Activated CD8-positive, alpha-beta memory T cell treated with anti-CD3 and anti-CD28 coated beads, Interleukin-2, amount 10 ng/mL, durations not matched to agents 7 days and 5 days (primary cell): ENCODE data around the gene MED12L. TPM values are rescaled to one million over a fixed set of nuclear protein-coding genes. Genes with fewer than 3 reads are reported as not detected.
"Not testable (repeated sequence)": the region's sequence is repeated elsewhere in the genome, so short reads cannot be mapped to it uniquely, and the experiment has no call there.

Experiments
- ATAC-seq: fragments of 150-1000 bp; cut with Tn5 transposase; one replicate; pipeline ENCODE4 v1.10.0; 2021; ENCODE audit warnings: moderate library complexity
- CTCF ChIA-PET: fragments of 350-600 bp; sonication (Branson Sonifier 250); formaldehyde crosslinking; loops from one replicate; lab custom pipeline; 2021; ENCODE audit warnings: antibody characterized with exemption; lab: Charles Lee
- DNase-seq: peaks from one replicate; pipeline ENCODE4 v3.0.0-alpha.2; 2020
- H3K27ac Mint-ChIP-seq: one replicate; pipeline ENCODE4 v1.8.0; 2021; ENCODE audit warnings: mild to moderate bottlenecking, mixed read lengths
- H3K27me3 Mint-ChIP-seq: one replicate; pipeline ENCODE4 v1.8.0; 2021; ENCODE audit warnings: mixed read lengths
- H3K36me3 Mint-ChIP-seq: one replicate; pipeline ENCODE4 v1.8.0; 2021; ENCODE audit warnings: mild to moderate bottlenecking, mixed read lengths
- H3K4me1 Mint-ChIP-seq: one replicate; pipeline ENCODE4 v1.8.0; 2021; ENCODE audit warnings: mixed read lengths
- H3K4me3 Mint-ChIP-seq: one replicate; pipeline ENCODE4 v1.8.0; 2021; ENCODE audit warnings: mild to moderate bottlenecking, moderate library complexity, mixed read lengths
- H3K9me3 Mint-ChIP-seq: one replicate; pipeline ENCODE4 v1.8.0; 2022; ENCODE audit warnings: low read depth, mixed read lengths
- total RNA-seq, 2 experiments: library from RNA; stranded (reverse); gene quantifications; one replicate each; pipeline ENCODE4 v1.2.3, GENCODE V29; 2021

MED12L gene
- total RNA-seq: 1 to 10 TPM; 2.2 to 3.2 TPM

GRCh38 chr3:151085227-151085888, at the start of gene MED12L:
Gene MED12L (plus strand): TSS chr3:151085664. CDS start chr3:151086927, 1,263 bp downstream.
- DNase-seq (peak; percentile 64), ATAC-seq (peak; percentile 68)
- CTCF ChIA-PET: interaction anchor here (0.6 to 4.1 kb wide), 17 partner anchors 9 to 869 kb away, joined by 3 to 37 read pairs (median 3); no protein-coding TSS in a partner anchor
- Mint-ChIP-seq H3K9me3 (no peaks in the 10 kb centered on the region), H3K4me1 (peaks cover 12% of the 10 kb centered on the region), H3K36me3 (no peaks in the 10 kb centered on the region), H3K27ac (no peak within 1 kb of the TSS), H3K4me3 (peak within 1 kb of the TSS; percentile 81), H3K27me3 (peaks cover 62% of the 10 kb centered on the region)

- no peak overlapping the region for H3K27ac Mint-ChIP-seq
- no peaks in the 10 kb centered on the region for H3K4me1 Mint-ChIP-seq
- no peaks in the 10 kb centered on the region for H3K36me3 Mint-ChIP-seq
- H3K27me3 Mint-ChIP-seq: peaks cover 13% of the 10 kb centered on the region
- no peak overlapping the region for H3K4me3 Mint-ChIP-seq
- no peaks in the 10 kb centered on the region for H3K9me3 Mint-ChIP-seq
- CTCF ChIA-PET: no interaction called here
- no peak for DNase-seq
- ATAC-seq: no peak
Measured at GRCh38 chr3:151037746-151038477, 47.6 kb upstream of the MED12L start.

- H3K36me3 Mint-ChIP-seq: no peaks in the 10 kb centered on the region
- CTCF ChIA-PET: no interaction called here
- H3K9me3 Mint-ChIP-seq: no peaks in the 10 kb centered on the region
- peaks cover 28% of the 10 kb centered on the region for H3K27me3 Mint-ChIP-seq
- no peak overlapping the region for H3K4me3 Mint-ChIP-seq
- H3K4me1 Mint-ChIP-seq: no peaks in the 10 kb centered on the region
- H3K27ac Mint-ChIP-seq: no peak overlapping the region
- DNase-seq (no peak), ATAC-seq (no peak)
Measured at GRCh38 chr3:151044706-151045105, 40.8 kb upstream of the MED12L start.

- H3K27ac Mint-ChIP-seq: no peak overlapping the region
- H3K27me3 Mint-ChIP-seq: peaks cover 32% of the 10 kb centered on the region
- ATAC-seq (no peak), DNase-seq (no peak)
- H3K4me1 Mint-ChIP-seq: no peaks in the 10 kb centered on the region
- no peaks in the 10 kb centered on the region for H3K36me3 Mint-ChIP-seq
- no peak overlapping the region for H3K4me3 Mint-ChIP-seq
- no peaks in the 10 kb centered on the region for H3K9me3 Mint-ChIP-seq
- CTCF ChIA-PET: no interaction called here
Measured at GRCh38 chr3:151047636-151048035, 37.8 kb upstream of the MED12L start.

- Mint-ChIP-seq H3K27ac (no peak overlapping the region), H3K36me3 (no peaks in the 10 kb centered on the region), H3K4me1 (no peaks in the 10 kb centered on the region), H3K27me3 (peaks cover 35% of the 10 kb centered on the region), H3K4me3 (no peak overlapping the region), H3K9me3 (no peaks in the 10 kb centered on the region)
- CTCF ChIA-PET: no interaction called here
- DNase-seq: no peak
- ATAC-seq: no peak
Measured at GRCh38 chr3:151051533-151051932, 33.9 kb upstream of the MED12L start.

GRCh38 chr3:151052346-151052745, 33.1 kb upstream of the MED12L start:
- Mint-ChIP-seq H3K4me3 (no peak overlapping the region), H3K27ac (no peak overlapping the region)

GRCh38 chr3:151052756-151053155, 32.7 kb upstream of the MED12L start:
- CTCF ChIA-PET: no interaction called here
- ATAC-seq (no peak), DNase-seq (no peak)
- Mint-ChIP-seq H3K27me3 (peaks cover 34% of the 10 kb centered on the region), H3K4me1 (no peaks in the 10 kb centered on the region), H3K36me3 (no peaks in the 10 kb centered on the region), H3K9me3 (no peaks in the 10 kb centered on the region), H3K4me3 (no peak overlapping the region), H3K27ac (no peak overlapping the region)

More at GRCh38 chr3:151052346-151052745, 33.1 kb upstream of the MED12L start:
- Mint-ChIP-seq H3K9me3 (no peaks in the 10 kb centered on the region), H3K36me3 (no peaks in the 10 kb centered on the region), H3K4me1 (no peaks in the 10 kb centered on the region), H3K27me3 (peaks cover 34% of the 10 kb centered on the region)
- CTCF ChIA-PET: no interaction called here
- no peak for DNase-seq
- ATAC-seq: no peak

GRCh38 chr3:151058740-151059139, 26.7 kb upstream of the MED12L start:
- Mint-ChIP-seq H3K9me3 (no peaks in the 10 kb centered on the region), H3K4me3 (no peak overlapping the region), H3K4me1 (no peaks in the 10 kb centered on the region), H3K27me3 (peaks cover 20% of the 10 kb centered on the region), H3K36me3 (no peaks in the 10 kb centered on the region), H3K27ac (no peak overlapping the region)
- ATAC-seq (no peak), DNase-seq (no peak)
- CTCF ChIA-PET: no interaction called here

- H3K9me3 Mint-ChIP-seq: no peaks in the 10 kb centered on the region
- no peak overlapping the region for H3K27ac Mint-ChIP-seq
- DNase-seq (no peak), ATAC-seq (no peak)
- H3K27me3 Mint-ChIP-seq: peaks cover 20% of the 10 kb centered on the region
- no peaks in the 10 kb centered on the region for H3K36me3 Mint-ChIP-seq
- CTCF ChIA-PET: no interaction called here
- H3K4me3 Mint-ChIP-seq: no peak overlapping the region
- no peaks in the 10 kb centered on the region for H3K4me1 Mint-ChIP-seq
Measured at GRCh38 chr3:151062611-151063010, 22.9 kb upstream of the MED12L start.

- Mint-ChIP-seq H3K27ac (no peak overlapping the region), H3K4me1 (no peaks in the 10 kb centered on the region), H3K9me3 (no peaks in the 10 kb centered on the region), H3K27me3 (peaks cover 36% of the 10 kb centered on the region), H3K4me3 (no peak overlapping the region), H3K36me3 (no peaks in the 10 kb centered on the region)
- ATAC-seq (no peak), DNase-seq (peak; percentile 46)
- CTCF ChIA-PET: interaction anchor here (0.8 to 3.1 kb wide), 7 partner anchors 11 to 84 kb away, joined by 3 to 16 read pairs (median 4); partner anchors contain the start of gene MED12L
Measured at GRCh38 chr3:151067158-151067557, 18.3 kb upstream of the MED12L start.

GRCh38 chr3:151072842-151073241, 12.6 kb upstream of the MED12L start:
- H3K4me1 Mint-ChIP-seq, H3K4me3 Mint-ChIP-seq, H3K9me3 Mint-ChIP-seq, ATAC-seq, H3K27ac Mint-ChIP-seq, H3K36me3 Mint-ChIP-seq, DNase-seq: not testable (repeated sequence)
- peaks cover 16% of the 10 kb centered on the region for H3K27me3 Mint-ChIP-seq
- CTCF ChIA-PET: interaction anchor here (0.7 to 1.3 kb wide), 2 partner anchors 9 to 23 kb away, joined by 3 read pairs; no protein-coding TSS in a partner anchor

- peaks cover 16% of the 10 kb centered on the region for H3K27me3 Mint-ChIP-seq
- no peak overlapping the region for H3K4me3 Mint-ChIP-seq
- no peaks in the 10 kb centered on the region for H3K36me3 Mint-ChIP-seq
- H3K27ac Mint-ChIP-seq: no peak overlapping the region
- CTCF ChIA-PET: no interaction called here
- H3K4me1 Mint-ChIP-seq: no peaks in the 10 kb centered on the region
- DNase-seq: no peak
- no peaks in the 10 kb centered on the region for H3K9me3 Mint-ChIP-seq
- ATAC-seq: no peak
Measured at GRCh38 chr3:151074256-151074655, 11.2 kb upstream of the MED12L start.

- Mint-ChIP-seq H3K4me3 (no peak overlapping the region), H3K27ac (no peak overlapping the region), H3K36me3 (no peaks in the 10 kb centered on the region), H3K27me3 (peaks cover 24% of the 10 kb centered on the region), H3K9me3 (no peaks in the 10 kb centered on the region), H3K4me1 (no peaks in the 10 kb centered on the region)
- ATAC-seq (no peak), DNase-seq (no peak)
- CTCF ChIA-PET: interaction anchor here (1.5 kb wide), 1 partner anchor 10 kb away, joined by 5 read pairs; the partner anchor contains the start of gene MED12L
Measured at GRCh38 chr3:151075869-151076562, 9.4 kb upstream of the MED12L start.
